HepG2 (cell line): Measurements from ENCODE around the gene TMCO6. TPM values are rescaled to one million over a fixed set of nuclear protein-coding genes. Genes with fewer than 3 reads are reported as not detected.

ENCODE experiments used
- HMG20B ChIP-seq: conservative IDR thresholded peaks from 2 replicates; pipeline ENCODE4 v1.6.1; 2016; ENCODE audit warnings: missing genetic modification reagents, missing compliant biosample characterization
- HOXA9 ChIP-seq: sonication (generic); formaldehyde crosslinking; IDR thresholded peaks from 2 replicates; pipeline ENCODE4 v1.8.1; 2022; ENCODE audit warnings: missing genetic modification reagents, mild to moderate bottlenecking, moderate library complexity, borderline replicate concordance
- KAT8 ChIP-seq: IDR thresholded peaks from 2 replicates; pipeline ENCODE4 v1.6.1; 2016; ENCODE audit warnings: missing genetic modification reagents, missing compliant biosample characterization
- KDM3A ChIP-seq: IDR thresholded peaks from 2 replicates; pipeline ENCODE4 v1.6.1; 2018; ENCODE audit warnings: low read depth, missing compliant biosample characterization
- KDM6A ChIP-seq: IDR thresholded peaks from 2 replicates; pipeline ENCODE4 v1.6.1; 2016; ENCODE audit warnings: low read depth
- MXI1 ChIP-seq: IDR thresholded peaks from 3 replicates; pipeline ENCODE4 v1.6.1; 2012; ENCODE audit warnings: low read depth, low read length, inconsistent platforms, borderline replicate concordance
- PAWR ChIP-seq: sonication (generic); formaldehyde crosslinking; IDR thresholded peaks from 2 replicates; pipeline ENCODE4 v1.4.0; 2020; ENCODE audit warnings: missing genetic modification reagents, mild to moderate bottlenecking, borderline replicate concordance
- RAD21 ChIP-seq: fragments of 450-650 bp; formaldehyde crosslinking; IDR thresholded peaks from 2 replicates; pipeline ENCODE4 v1.5.0; 2020; ENCODE audit warnings: mild to moderate bottlenecking
- RARA ChIP-seq: IDR thresholded peaks from 2 replicates; pipeline ENCODE4 v1.6.1; 2016; ENCODE audit warnings: missing genetic modification reagents, missing compliant biosample characterization
- REL ChIP-seq: sonication (generic); formaldehyde crosslinking; conservative IDR thresholded peaks from 2 replicates; pipeline ENCODE4 v1.8.0; 2022; ENCODE audit warnings: mild to moderate bottlenecking, missing genetic modification reagents, moderate library complexity
- SALL2 ChIP-seq: sonication (generic); formaldehyde crosslinking; IDR thresholded peaks from 2 replicates; pipeline ENCODE4 v1.8.1; 2023; ENCODE audit warnings: mild to moderate bottlenecking, missing genetic modification reagents, inconsistent platforms
- SIN3A ChIP-seq: IDR thresholded peaks from 2 replicates; pipeline ENCODE4 v1.6.1; 2011; ENCODE audit warnings: low read depth, mild to moderate bottlenecking, control low read depth, low read length, borderline replicate concordance
- ZBTB3 ChIP-seq: sonication (generic); formaldehyde crosslinking; IDR thresholded peaks from 2 replicates; pipeline ENCODE4 v1.4.0; 2020; ENCODE audit warnings: low read depth, mild to moderate bottlenecking, moderate library complexity, missing genetic modification reagents, borderline replicate concordance
- ZNF329 ChIP-seq: sonication (generic); formaldehyde crosslinking; IDR thresholded peaks from 2 replicates; pipeline ENCODE4 v1.9.0; 2021; ENCODE audit warnings: low read depth, mild to moderate bottlenecking, missing genetic modification reagents
- ZNF761 ChIP-seq: sonication (generic); formaldehyde crosslinking; conservative IDR thresholded peaks from 2 replicates; pipeline ENCODE4 v1.4.0; 2020; ENCODE audit warnings: mild to moderate bottlenecking, missing genetic modification reagents
- ZNF788 ChIP-seq: sonication (generic); formaldehyde crosslinking; IDR thresholded peaks from 2 replicates; pipeline ENCODE4 v1.5.0; 2020; ENCODE audit warnings: mild to moderate bottlenecking, missing genetic modification reagents, borderline replicate concordance
- ZSCAN20 ChIP-seq: sonication (generic); formaldehyde crosslinking; IDR thresholded peaks from 2 replicates; pipeline ENCODE4 v1.4.0; 2020; ENCODE audit warnings: missing genetic modification reagents, mild to moderate bottlenecking, borderline replicate concordance
- ZZZ3 ChIP-seq: sonication (generic); formaldehyde crosslinking; IDR thresholded peaks from 2 replicates; pipeline ENCODE4 v1.4.0; 2020; ENCODE audit warnings: missing genetic modification reagents, mild to moderate bottlenecking, borderline replicate concordance
- polyA plus RNA-seq, 8 experiments: library from polyadenylated mRNA; depleted of rRNA in 3 of 8; stranded (reverse) in 7 of 8; unstranded in 1 of 8; fragments of >200 nt; fragmentation: Illumina TruSeq in 4 of 8; extraction: Trizol in 4 of 8; gene quantifications; 2 replicates each; pipeline versions ENCODE4 v1.2.1 to v1.2.3, GENCODE V29; 2011 to 2016; ENCODE audit warnings: low read depth in 4 of 8, missing spikeins in 1 of 8, mixed read lengths in 1 of 8; ENCODE audit not compliant: insufficient read depth in 1 of 8
- total RNA-seq, 5 experiments: library from RNA; depleted of rRNA; stranded (reverse); fragments of >200 nt; fragmentation: Illumina TruSeq; extraction: Trizol; gene quantifications; 2 replicates each; pipeline ENCODE4 v1.2.3, GENCODE V29; 2016; ENCODE audit warnings: low read depth in 1 of 5
- TF ChIP-seq, protein P1 (sequence below): sonication (generic); formaldehyde crosslinking; IDR thresholded peaks from 2 replicates; pipeline ENCODE4 v1.4.0; 2020; ENCODE audit warnings: missing genetic modification reagents
- TF ChIP-seq, protein P2 (sequence below): sonication (generic); formaldehyde crosslinking; IDR thresholded peaks from 2 replicates; pipeline ENCODE4 v1.8.1; 2022; ENCODE audit warnings: low read depth, mild to moderate bottlenecking, missing genetic modification reagents
- TF ChIP-seq, protein P3 (sequence below), 2 experiments: sonication (generic) in 1 of 2; formaldehyde crosslinking in 1 of 2; IDR thresholded peaks; 2 replicates each; pipeline versions ENCODE4 v1.4.0 to v1.6.1; 2018 to 2020; ENCODE audit warnings: missing genetic modification reagents in 2 of 2, borderline replicate concordance in 1 of 2, low read depth in 1 of 2, mild to moderate bottlenecking in 1 of 2, missing biosample characterization in 1 of 2
- TF ChIP-seq, protein P4 (sequence below): sonication (generic); formaldehyde crosslinking; IDR thresholded peaks from 2 replicates; pipeline ENCODE4 v1.5.0; 2020; ENCODE audit warnings: missing genetic modification reagents

Gene TMCO6
- total and polyA plus RNA-seq, 2 of the 13 experiments (the other 11 are each of a cell fraction or from before 2014, with no cell fraction given) = 16.6 to 28.2 TPM

DNA sequence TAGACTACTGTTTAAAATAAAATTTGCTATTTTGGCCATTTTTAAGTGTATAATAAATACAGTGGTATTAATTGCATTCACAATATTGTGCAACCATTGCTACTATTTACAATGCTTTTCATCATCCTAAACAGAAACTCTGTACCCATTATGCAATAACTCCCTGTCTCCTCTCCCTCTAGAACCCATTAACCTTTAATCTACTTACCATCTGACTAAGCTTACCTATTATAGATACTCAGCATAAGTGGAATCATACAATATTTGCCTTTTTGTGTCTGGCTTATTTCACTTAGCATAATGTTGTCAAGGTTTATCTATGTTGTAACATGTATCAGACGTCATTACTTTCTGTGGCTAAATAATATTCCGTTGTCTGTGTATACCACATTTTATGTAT lies 32.2 kb upstream of the TMCO6 start (continued):
- TF ChIP-seq ZNF329 (no peak), MXI1 (no peak), HOXA9 (CRISPR knock-in tag) (no peak), ZNF761 (no peak), HMG20B (CRISPR knock-in tag) (no peak), KAT8 (peak; percentile 89), SIN3A (no peak), RAD21 (no peak), ZBTB3 (no peak), PAWR (CRISPR knock-in tag) (no peak), KDM6A (no peak), KDM3A (CRISPR knock-in tag) (peak; percentile 66; the same call in 1 of the 2 replicates), REL (CRISPR knock-in tag) (no peak), SALL2 (CRISPR knock-in tag) (no peak), ZZZ3 (CRISPR knock-in tag) (no peak), ZNF788 (CRISPR knock-in tag) (no peak), ZSCAN20 (no peak), RARA (CRISPR knock-in tag) (peak; percentile 86)
- TF ChIP-seq, protein P1, sequence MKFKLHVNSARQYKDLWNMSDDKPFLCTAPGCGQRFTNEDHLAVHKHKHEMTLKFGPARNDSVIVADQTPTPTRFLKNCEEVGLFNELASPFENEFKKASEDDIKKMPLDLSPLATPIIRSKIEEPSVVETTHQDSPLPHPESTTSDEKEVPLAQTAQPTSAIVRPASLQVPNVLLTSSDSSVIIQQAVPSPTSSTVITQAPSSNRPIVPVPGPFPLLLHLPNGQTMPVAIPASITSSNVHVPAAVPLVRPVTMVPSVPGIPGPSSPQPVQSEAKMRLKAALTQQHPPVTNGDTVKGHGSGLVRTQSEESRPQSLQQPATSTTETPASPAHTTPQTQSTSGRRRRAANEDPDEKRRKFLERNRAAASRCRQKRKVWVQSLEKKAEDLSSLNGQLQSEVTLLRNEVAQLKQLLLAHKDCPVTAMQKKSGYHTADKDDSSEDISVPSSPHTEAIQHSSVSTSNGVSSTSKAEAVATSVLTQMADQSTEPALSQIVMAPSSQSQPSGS = peak; percentile 86; the same call in 1 of the 2 replicates
- TF ChIP-seq, protein P2, sequence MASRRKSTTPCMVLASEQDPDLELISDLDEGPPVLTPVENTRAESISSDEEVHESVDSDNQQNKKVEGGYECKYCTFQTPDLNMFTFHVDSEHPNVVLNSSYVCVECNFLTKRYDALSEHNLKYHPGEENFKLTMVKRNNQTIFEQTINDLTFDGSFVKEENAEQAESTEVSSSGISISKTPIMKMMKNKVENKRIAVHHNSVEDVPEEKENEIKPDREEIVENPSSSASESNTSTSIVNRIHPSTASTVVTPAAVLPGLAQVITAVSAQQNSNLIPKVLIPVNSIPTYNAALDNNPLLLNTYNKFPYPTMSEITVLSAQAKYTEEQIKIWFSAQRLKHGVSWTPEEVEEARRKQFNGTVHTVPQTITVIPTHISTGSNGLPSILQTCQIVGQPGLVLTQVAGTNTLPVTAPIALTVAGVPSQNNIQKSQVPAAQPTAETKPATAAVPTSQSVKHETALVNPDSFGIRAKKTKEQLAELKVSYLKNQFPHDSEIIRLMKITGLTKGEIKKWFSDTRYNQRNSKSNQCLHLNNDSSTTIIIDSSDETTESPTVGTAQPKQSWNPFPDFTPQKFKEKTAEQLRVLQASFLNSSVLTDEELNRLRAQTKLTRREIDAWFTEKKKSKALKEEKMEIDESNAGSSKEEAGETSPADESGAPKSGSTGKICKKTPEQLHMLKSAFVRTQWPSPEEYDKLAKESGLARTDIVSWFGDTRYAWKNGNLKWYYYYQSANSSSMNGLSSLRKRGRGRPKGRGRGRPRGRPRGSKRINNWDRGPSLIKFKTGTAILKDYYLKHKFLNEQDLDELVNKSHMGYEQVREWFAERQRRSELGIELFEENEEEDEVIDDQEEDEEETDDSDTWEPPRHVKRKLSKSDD (CRISPR knock-in tag) = no peak
- TF ChIP-seq, protein P3, sequence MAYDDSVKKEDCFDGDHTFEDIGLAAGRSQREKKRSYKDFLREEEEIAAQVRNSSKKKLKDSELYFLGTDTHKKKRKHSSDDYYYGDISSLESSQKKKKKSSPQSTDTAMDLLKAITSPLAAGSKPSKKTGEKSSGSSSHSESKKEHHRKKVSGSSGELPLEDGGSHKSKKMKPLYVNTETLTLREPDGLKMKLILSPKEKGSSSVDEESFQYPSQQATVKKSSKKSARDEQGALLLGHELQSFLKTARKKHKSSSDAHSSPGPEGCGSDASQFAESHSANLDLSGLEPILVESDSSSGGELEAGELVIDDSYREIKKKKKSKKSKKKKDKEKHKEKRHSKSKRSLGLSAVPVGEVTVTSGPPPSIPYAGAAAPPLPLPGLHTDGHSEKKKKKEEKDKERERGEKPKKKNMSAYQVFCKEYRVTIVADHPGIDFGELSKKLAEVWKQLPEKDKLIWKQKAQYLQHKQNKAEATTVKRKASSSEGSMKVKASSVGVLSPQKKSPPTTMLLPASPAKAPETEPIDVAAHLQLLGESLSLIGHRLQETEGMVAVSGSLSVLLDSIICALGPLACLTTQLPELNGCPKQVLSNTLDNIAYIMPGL (CRISPR knock-in tag; IDR thresholded peaks at IDR 0.05; ENCODE audit: borderline replicate concordance in 1 of 2, low read depth in 1 of 2) = no peak
- TF ChIP-seq, protein P4, sequence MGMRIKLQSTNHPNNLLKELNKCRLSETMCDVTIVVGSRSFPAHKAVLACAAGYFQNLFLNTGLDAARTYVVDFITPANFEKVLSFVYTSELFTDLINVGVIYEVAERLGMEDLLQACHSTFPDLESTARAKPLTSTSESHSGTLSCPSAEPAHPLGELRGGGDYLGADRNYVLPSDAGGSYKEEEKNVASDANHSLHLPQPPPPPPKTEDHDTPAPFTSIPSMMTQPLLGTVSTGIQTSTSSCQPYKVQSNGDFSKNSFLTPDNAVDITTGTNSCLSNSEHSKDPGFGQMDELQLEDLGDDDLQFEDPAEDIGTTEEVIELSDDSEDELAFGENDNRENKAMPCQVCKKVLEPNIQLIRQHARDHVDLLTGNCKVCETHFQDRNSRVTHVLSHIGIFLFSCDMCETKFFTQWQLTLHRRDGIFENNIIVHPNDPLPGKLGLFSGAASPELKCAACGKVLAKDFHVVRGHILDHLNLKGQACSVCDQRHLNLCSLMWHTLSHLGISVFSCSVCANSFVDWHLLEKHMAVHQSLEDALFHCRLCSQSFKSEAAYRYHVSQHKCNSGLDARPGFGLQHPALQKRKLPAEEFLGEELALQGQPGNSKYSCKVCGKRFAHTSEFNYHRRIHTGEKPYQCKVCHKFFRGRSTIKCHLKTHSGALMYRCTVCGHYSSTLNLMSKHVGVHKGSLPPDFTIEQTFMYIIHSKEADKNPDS (CRISPR knock-in tag) = peak; percentile 94; the same call in 1 of the 2 replicates
